A673 (cell line): ENCODE data around the gene CSNK1A1L. TPM values are rescaled to one million over a fixed set of nuclear protein-coding genes. Genes with fewer than 3 reads are reported as not detected.

Experiments
- BruUV-seq: library from RNA; stranded (reverse); fragments of 400-500 nt; replicated peaks from 2 replicates; lab custom pipeline; 2021; lab: Mats Ljungman, UMichigan
- CTCF ChIA-PET: fragments of 300-600 bp; sonication (Branson Sonifier 250); formaldehyde crosslinking; loops from one replicate; lab custom pipeline; 2022; ENCODE audit warnings: antibody characterized with exemption; lab: Charles Lee
- POLR2A ChIA-PET: fragments of 300-600 bp; sonication (Branson Sonifier 250); formaldehyde crosslinking; loops from one replicate; lab custom pipeline; 2022; ENCODE audit warnings: antibody characterized with exemption; ENCODE audit not compliant: low non-redundant PET; lab: Charles Lee
- DNase-seq: peaks from one replicate; pipeline ENCODE4 v3.0.0-alpha.2; 2015; ENCODE audit warnings: low spot score
- H3K27ac ChIP-seq: fragments of 200-600 bp; sonication (generic); 2 replicates; pipeline ENCODE4 v1.5.1; 2016; ENCODE audit warnings: mixed run types, low read depth, mild to moderate bottlenecking, mixed read lengths, antibody characterized with exemption, low read length; ENCODE audit not compliant: poor library complexity, severe bottlenecking
- H3K27me3 ChIP-seq: fragments of 200-600 bp; sonication (generic); replicated peaks from 2 replicates; pipeline ENCODE4 v1.6.1; 2017; ENCODE audit warnings: mixed run types, low read depth, mild to moderate bottlenecking, mixed read lengths, antibody characterized with exemption, low read length; ENCODE audit not compliant: insufficient read depth, poor library complexity
- H3K36me3 ChIP-seq: fragments of 200-600 bp; sonication (generic); 2 replicates; pipeline ENCODE4 v1.6.1; 2016; ENCODE audit warnings: mixed run types, mild to moderate bottlenecking, mixed read lengths, antibody characterized with exemption, low read length; ENCODE audit not compliant: insufficient read depth, poor library complexity, severe bottlenecking
- H3K4me1 ChIP-seq: fragments of 200-600 bp; sonication (generic); 2 replicates; pipeline ENCODE4 v1.6.1; 2017; ENCODE audit warnings: mixed run types, mild to moderate bottlenecking, mixed read lengths, antibody characterized with exemption, low read length; ENCODE audit not compliant: insufficient read depth, poor library complexity, severe bottlenecking
- H3K4me3 ChIP-seq: fragments of 200-600 bp; sonication (generic); 2 replicates; pipeline ENCODE4 v1.5.1; 2016; ENCODE audit warnings: low read depth, mixed run types, mild to moderate bottlenecking, mixed read lengths, low read length; ENCODE audit not compliant: poor library complexity, severe bottlenecking
- H3K9me3 ChIP-seq: fragments of 200-600 bp; sonication (generic); 2 replicates; pipeline ENCODE4 v1.6.1; 2016; ENCODE audit warnings: mixed run types, low read depth, mild to moderate bottlenecking, mixed read lengths, antibody characterized with exemption, low read length; ENCODE audit not compliant: poor library complexity, severe bottlenecking
- EZH2 ChIP-seq: fragments of 200-600 bp; sonication (generic); IDR thresholded peaks from 2 replicates; pipeline ENCODE4 v1.6.1; 2017; ENCODE audit warnings: borderline replicate concordance, low read depth, mild to moderate bottlenecking, mixed read lengths, antibody characterized with exemption, low read length; ENCODE audit not compliant: poor library complexity, severe bottlenecking
- intact Hi-C: fragments of 100-400 bp; cut with micrococcal nuclease; formaldehyde crosslinking; loops from one replicate; pipeline ENCODE4 v1.10.0; 2022; ENCODE audit not compliant: unreplicated experiment
- total RNA-seq: library from RNA; stranded (reverse); gene quantifications from 2 replicates; pipeline ENCODE4 v1.2.3, GENCODE V29; 2021
- TF ChIP-seq, protein P1 (sequence below): fragments of 300-800, 200-600 bp; sonication (generic); conservative IDR thresholded peaks from 2 replicates; pipeline ENCODE4 v1.5.1; 2017; ENCODE audit warnings: low read depth, mild to moderate bottlenecking, antibody characterized with exemption, low read length, moderate library complexity, mixed read lengths

The CSNK1A1L gene
- total RNA-seq, 1 experiment from 2014 or later: not detected

DNA sequence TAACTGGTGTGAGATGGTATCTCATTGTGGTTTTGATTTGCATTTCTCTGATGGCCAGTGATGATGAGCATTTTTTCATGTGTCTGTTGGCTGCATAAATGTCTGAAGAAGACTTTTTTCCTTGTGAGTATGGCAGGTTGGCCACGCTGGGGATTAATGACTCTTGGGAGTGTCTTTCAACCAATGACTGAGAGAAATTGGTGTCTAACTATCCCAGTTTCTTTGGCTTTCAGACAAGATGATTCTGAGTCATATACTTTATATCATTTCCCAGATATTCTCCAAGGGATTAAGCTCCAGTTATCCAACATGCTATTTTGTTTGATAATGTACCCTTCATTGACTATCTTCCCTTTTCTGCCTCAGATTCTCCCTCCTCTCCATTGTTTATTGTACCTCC, 35.5 kb upstream of the CSNK1A1L start:
- intact Hi-C loops: no loop called here
- TF ChIP-seq, protein P1, sequence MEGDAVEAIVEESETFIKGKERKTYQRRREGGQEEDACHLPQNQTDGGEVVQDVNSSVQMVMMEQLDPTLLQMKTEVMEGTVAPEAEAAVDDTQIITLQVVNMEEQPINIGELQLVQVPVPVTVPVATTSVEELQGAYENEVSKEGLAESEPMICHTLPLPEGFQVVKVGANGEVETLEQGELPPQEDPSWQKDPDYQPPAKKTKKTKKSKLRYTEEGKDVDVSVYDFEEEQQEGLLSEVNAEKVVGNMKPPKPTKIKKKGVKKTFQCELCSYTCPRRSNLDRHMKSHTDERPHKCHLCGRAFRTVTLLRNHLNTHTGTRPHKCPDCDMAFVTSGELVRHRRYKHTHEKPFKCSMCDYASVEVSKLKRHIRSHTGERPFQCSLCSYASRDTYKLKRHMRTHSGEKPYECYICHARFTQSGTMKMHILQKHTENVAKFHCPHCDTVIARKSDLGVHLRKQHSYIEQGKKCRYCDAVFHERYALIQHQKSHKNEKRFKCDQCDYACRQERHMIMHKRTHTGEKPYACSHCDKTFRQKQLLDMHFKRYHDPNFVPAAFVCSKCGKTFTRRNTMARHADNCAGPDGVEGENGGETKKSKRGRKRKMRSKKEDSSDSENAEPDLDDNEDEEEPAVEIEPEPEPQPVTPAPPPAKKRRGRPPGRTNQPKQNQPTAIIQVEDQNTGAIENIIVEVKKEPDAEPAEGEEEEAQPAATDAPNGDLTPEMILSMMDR: no peak
- no peak for TF ChIP-seq EZH2
- ChIA-PET CTCF (no interaction called here), POLR2A (no interaction called here)
- H3K4me3 ChIP-seq: no peak overlapping the region
- DNase-seq: peak; percentile 28
- H3K27ac ChIP-seq: no peak overlapping the region
- no TSS peak for BruUV-seq
- H3K9me3 ChIP-seq: no peaks in the 10 kb centered on the region
- no peaks in the 10 kb centered on the region for H3K27me3 ChIP-seq
- H3K36me3 ChIP-seq: no peaks in the 10 kb centered on the region
- H3K4me1 ChIP-seq: no peaks in the 10 kb centered on the region

DNA sequence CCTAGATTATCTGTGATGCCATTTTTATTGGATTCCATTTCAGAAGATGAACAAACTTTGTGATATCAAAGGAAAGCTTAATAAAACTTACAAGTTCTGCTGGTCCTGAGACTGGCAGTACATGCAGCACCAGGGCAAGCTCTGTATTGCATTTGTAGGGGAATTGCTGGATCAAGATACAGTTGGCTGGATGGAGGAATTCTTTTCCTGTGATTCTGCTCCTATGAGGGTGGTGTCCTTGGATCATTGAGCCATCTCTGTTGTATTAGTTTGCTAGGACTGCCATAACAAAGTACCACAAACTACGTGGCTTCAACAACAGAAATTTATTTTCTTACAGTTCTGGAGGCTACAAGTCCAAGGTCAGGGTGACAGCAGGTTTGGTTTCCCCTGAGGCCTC, 33.9 kb upstream of the CSNK1A1L start:
- Histone ChIP-seq H3K36me3 (no peaks in the 10 kb centered on the region), H3K4me1 (peaks cover 2% of the 10 kb centered on the region), H3K9me3 (no peaks in the 10 kb centered on the region), H3K4me3 (no peak overlapping the region), H3K27me3 (no peaks in the 10 kb centered on the region), H3K27ac (no peak overlapping the region)
- DNase-seq: no peak
- intact Hi-C loops: no loop called here
- ChIA-PET POLR2A (no interaction called here), CTCF (no interaction called here)
- BruUV-seq: no TSS peak
- TF ChIP-seq, protein P1: no peak
- no peak for TF ChIP-seq EZH2

DNA sequence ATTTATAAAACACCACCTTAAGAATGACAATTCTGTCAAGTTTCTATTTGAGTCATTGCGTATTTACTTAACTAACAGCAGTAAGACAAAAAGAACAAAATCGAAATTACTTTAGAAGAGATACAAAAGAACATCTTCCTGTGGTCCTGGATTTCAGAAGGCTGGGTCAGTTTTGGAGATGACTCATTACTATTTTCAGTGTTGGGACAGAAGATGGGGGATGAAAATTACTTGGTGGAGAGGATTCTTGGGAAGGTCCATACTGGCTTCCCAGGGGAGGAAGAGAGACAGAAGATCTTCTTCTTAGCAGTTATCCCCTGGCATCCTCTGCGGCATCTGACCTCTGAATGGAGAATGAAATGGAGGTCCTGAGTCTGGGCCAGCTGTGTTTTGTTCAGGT, 33.5 kb upstream of the CSNK1A1L start:
- ChIA-PET CTCF (no interaction called here), POLR2A (no interaction called here)
- H3K4me3 ChIP-seq: no peak overlapping the region
- intact Hi-C loops: no loop called here
- TF ChIP-seq, protein P1: no peak
- no peak for TF ChIP-seq EZH2
- DNase-seq: no peak
- no peaks in the 10 kb centered on the region for H3K9me3 ChIP-seq
- no peak overlapping the region for H3K27ac ChIP-seq
- no peaks in the 10 kb centered on the region for H3K36me3 ChIP-seq
- peaks cover 7% of the 10 kb centered on the region for H3K4me1 ChIP-seq
- BruUV-seq: no TSS peak
- no peaks in the 10 kb centered on the region for H3K27me3 ChIP-seq
